Keratinocyte (primary cell): ENCODE data around the gene CENPL. TPM values are rescaled to one million over a fixed set of nuclear protein-coding genes. Genes with fewer than 3 reads are reported as not detected.

Experiments used
- DNase-seq: peaks from one replicate; pipeline ENCODE4 v3.0.0-alpha.2; 2011; ENCODE audit warnings: low read depth, missing footprints, low spot score
- FAIRE-seq: peaks from 2 replicates; lab custom pipeline; 2011; peaks lifted over from hg19 to GRCh38; lab: Jason Lieb, UNC
- H2AFZ ChIP-seq: 2 replicates; pipeline ENCODE4 v1.6.0; 2012; ENCODE audit warnings: low read length, control low read depth, inconsistent platforms; ENCODE audit not compliant: control insufficient read depth
- H3K27ac ChIP-seq: 2 replicates; pipeline ENCODE4 v1.5.1; 2011; ENCODE audit warnings: low read length; ENCODE audit not compliant: control insufficient read depth, insufficient read depth
- H3K27me3 ChIP-seq: 3 replicates; pipeline ENCODE4 v1.6.0; 2011; ENCODE audit warnings: low read length; ENCODE audit not compliant: control insufficient read depth, insufficient read depth; ENCODE audit errors: extremely low read depth
- H3K36me3 ChIP-seq, 2 experiments: 2 replicates in 1 of 2; 3 replicates in 1 of 2; pipeline ENCODE4 v1.5.1; 2011; ENCODE audit warnings: low read length in 2 of 2, mild to moderate bottlenecking in 1 of 2; ENCODE audit not compliant: control insufficient read depth in 2 of 2, insufficient read depth in 2 of 2; ENCODE audit errors: extremely low read depth in 1 of 2
- H3K4me1 ChIP-seq: 3 replicates; pipeline ENCODE4 v1.5.1; 2011; ENCODE audit warnings: low read length; ENCODE audit not compliant: control insufficient read depth, insufficient read depth; ENCODE audit errors: extremely low read depth
- H3K4me2 ChIP-seq: 3 replicates; pipeline ENCODE4 v1.6.0; 2011; ENCODE audit warnings: low read depth, low read length; ENCODE audit not compliant: control insufficient read depth, insufficient read depth; ENCODE audit errors: extremely low read depth
- H3K4me3 ChIP-seq, 3 experiments: fragments of 200-600 bp in 1 of 3; sonication (generic) in 1 of 3; 2 replicates in 2 of 3; 3 replicates in 1 of 3; pipeline ENCODE4 v1.5.1; 2011 to 2016; ENCODE audit warnings: low read length in 3 of 3, mild to moderate bottlenecking in 3 of 3, control low read depth in 2 of 3, inconsistent platforms in 1 of 3, low read depth in 1 of 3, mixed read lengths in 1 of 3, mixed run types in 1 of 3, moderate library complexity in 1 of 3; ENCODE audit not compliant: control insufficient read depth in 2 of 3, insufficient read depth in 2 of 3; ENCODE audit errors: extremely low read depth in 1 of 3
- H3K79me2 ChIP-seq: 2 replicates; pipeline ENCODE4 v1.6.0; 2012; ENCODE audit warnings: low read length; ENCODE audit not compliant: control insufficient read depth, insufficient read depth
- H3K9ac ChIP-seq: 3 replicates; pipeline ENCODE4 v1.6.0; 2011; ENCODE audit warnings: low read length; ENCODE audit not compliant: control insufficient read depth, insufficient read depth; ENCODE audit errors: extremely low read depth
- H3K9me1 ChIP-seq: 3 replicates; pipeline ENCODE4 v1.6.0; 2011; ENCODE audit warnings: low read length; ENCODE audit not compliant: control insufficient read depth, insufficient read depth; ENCODE audit errors: extremely low read depth
- H3K9me3 ChIP-seq: 2 replicates; pipeline ENCODE4 v1.5.1; 2012; ENCODE audit warnings: low read depth, low read length; ENCODE audit not compliant: control insufficient read depth
- H4K20me1 ChIP-seq: 3 replicates; pipeline ENCODE4 v1.6.0; 2011; ENCODE audit warnings: low read length; ENCODE audit not compliant: control insufficient read depth, insufficient read depth; ENCODE audit errors: extremely low read depth
- EZH2 ChIP-seq: IDR thresholded peaks from one replicate; pipeline ENCODE4 v1.6.1; 2012; ENCODE audit warnings: inconsistent platforms, mild to moderate bottlenecking, low read length, moderate library complexity
- dilution Hi-C: fragments of 300-500 bp; cut with MboI; formaldehyde crosslinking; loops from one replicate; pipeline ENCODE4 v1.7.0; 2020; ENCODE audit warnings: low sequenced_read_pairs; ENCODE audit not compliant: extremely low pct_ligation_motif_present
- polyA plus RNA-seq, 5 experiments: library from polyadenylated mRNA; depleted of rRNA in 3 of 5; stranded (reverse) in 3 of 5; stranded (forward) in 1 of 5; unstranded in 1 of 5; fragments of >200 nt; gene quantifications; 1 replicate in 1 of 5; 2 replicates in 3 of 5; 3 replicates in 1 of 5; pipeline versions ENCODE4 v1.2.1 to v1.2.3, GENCODE V29; 2011 to 2012; ENCODE audit warnings: missing spikeins in 2 of 5, low read depth in 1 of 5, low replicate concordance in 1 of 5
- small RNA-seq, 3 experiments: library from RNA; depleted of rRNA; stranded (forward); fragments of <200 nt; gene quantifications; one replicate each; pipeline ENCODE3, GENCODE V24; 2012; ENCODE audit warnings: low read depth in 3 of 3, low replicate concordance in 1 of 3; ENCODE audit not compliant: insufficient read length in 3 of 3
- TF ChIP-seq, protein P1 (sequence below), 3 experiments: IDR thresholded peaks in 1 of 3; conservative IDR thresholded peaks in 1 of 3; optimal IDR thresholded peaks in 1 of 3; 2 replicates in 2 of 3; 3 replicates in 1 of 3; pipeline versions ENCODE3 to v1.5.1; 2011; ENCODE audit warnings: low read length in 3 of 3, mild to moderate bottlenecking in 3 of 3, moderate library complexity in 2 of 3, control low read depth in 1 of 3, inconsistent platforms in 1 of 3; ENCODE audit not compliant: insufficient read depth in 2 of 3; ENCODE audit errors: extremely low read depth in 1 of 3

CENPL gene
- polyA plus RNA-seq, 1 donor (not counting 4 experiments of a cell fraction or from before 2014, with no cell fraction given), result 9.4 TPM

DNA sequence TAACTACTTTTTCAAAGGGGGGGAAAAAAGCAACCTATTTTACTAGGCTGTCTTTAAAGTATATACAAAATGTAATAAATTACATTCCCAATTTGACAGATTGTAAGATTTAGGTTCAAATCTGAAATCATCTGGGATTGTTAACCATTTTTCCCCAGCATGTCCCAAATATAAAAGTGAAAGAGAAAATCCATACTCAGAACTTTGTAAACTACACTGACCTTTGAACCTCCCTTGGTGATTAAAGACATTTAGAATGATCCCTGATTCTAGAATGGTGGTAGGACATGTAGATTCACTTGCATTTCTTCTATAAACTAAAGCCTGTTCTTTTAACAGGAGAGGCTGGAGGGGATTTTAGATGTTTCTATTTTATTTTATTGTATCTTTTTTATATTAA is 70.9 kb downstream of the CENPL start:
- Histone ChIP-seq H3K4me2 (no peak overlapping the region), H3K4me1 (peaks cover 1% of the 10 kb centered on the region), H3K9me1 (no peaks in the 10 kb centered on the region), H3K27me3 (no peaks in the 10 kb centered on the region), H2AFZ (no peak overlapping the region), H3K79me2 (no peaks in the 10 kb centered on the region), H3K27ac (no peak overlapping the region), H3K36me3 (peaks cover 5 to 15% of the 10 kb centered on the region in 2 experiments), H3K4me3 (no peak overlapping the region), H3K9ac (no peak overlapping the region), H4K20me1 (no peaks in the 10 kb centered on the region), H3K9me3 (no peaks in the 10 kb centered on the region)
- FAIRE-seq (no peak), DNase-seq (no peak)
- TF ChIP-seq, protein P1, sequence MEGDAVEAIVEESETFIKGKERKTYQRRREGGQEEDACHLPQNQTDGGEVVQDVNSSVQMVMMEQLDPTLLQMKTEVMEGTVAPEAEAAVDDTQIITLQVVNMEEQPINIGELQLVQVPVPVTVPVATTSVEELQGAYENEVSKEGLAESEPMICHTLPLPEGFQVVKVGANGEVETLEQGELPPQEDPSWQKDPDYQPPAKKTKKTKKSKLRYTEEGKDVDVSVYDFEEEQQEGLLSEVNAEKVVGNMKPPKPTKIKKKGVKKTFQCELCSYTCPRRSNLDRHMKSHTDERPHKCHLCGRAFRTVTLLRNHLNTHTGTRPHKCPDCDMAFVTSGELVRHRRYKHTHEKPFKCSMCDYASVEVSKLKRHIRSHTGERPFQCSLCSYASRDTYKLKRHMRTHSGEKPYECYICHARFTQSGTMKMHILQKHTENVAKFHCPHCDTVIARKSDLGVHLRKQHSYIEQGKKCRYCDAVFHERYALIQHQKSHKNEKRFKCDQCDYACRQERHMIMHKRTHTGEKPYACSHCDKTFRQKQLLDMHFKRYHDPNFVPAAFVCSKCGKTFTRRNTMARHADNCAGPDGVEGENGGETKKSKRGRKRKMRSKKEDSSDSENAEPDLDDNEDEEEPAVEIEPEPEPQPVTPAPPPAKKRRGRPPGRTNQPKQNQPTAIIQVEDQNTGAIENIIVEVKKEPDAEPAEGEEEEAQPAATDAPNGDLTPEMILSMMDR (optimal IDR thresholded peaks at IDR 0.05 in 1 of 3, IDR thresholded peaks at IDR 0.05 in 1 of 3, conservative IDR thresholded peaks at IDR 0.05 in 1 of 3; ENCODE audit: extremely low read depth in 1 of 3, insufficient read depth in 2 of 3, low read length in 3 of 3), result no peak
- no peak for TF ChIP-seq EZH2
- dilution Hi-C loops, result no loop called here

Small RNA genes within 50 kb of the gene (small RNA-seq; reads per million reads assigned to genes)
- gene RF00019, result 0 reads per million in 3 experiments

Other genes with a start within 250 kb of the CENPL start
- not detected in 3 replicates for gene SLC9C2, start 221.8 kb downstream of the CENPL start, polyA plus RNA-seq
- gene TEX50, start 189.5 kb downstream of the CENPL start, polyA plus RNA-seq, result not detected in 3 replicates
- 0.11 to 0.18 TPM (median 0.15 TPM) in 3 replicates for gene ANKRD45, start 155.0 kb downstream of the CENPL start, polyA plus RNA-seq
- 12.9 to 17.4 TPM (median 16.6 TPM) in 3 replicates for gene KLHL20, start 109.9 kb downstream of the CENPL start, polyA plus RNA-seq
- 27.6 to 36.4 TPM (median 33.4 TPM) in 3 replicates for gene DARS2, start 210 bp downstream of the CENPL start, polyA plus RNA-seq
- gene GAS5, start 43.1 kb upstream of the CENPL start, polyA plus RNA-seq, result 738 to 1,196 TPM (median 976 TPM) in 3 replicates
- 1.4 to 1.8 TPM (median 1.7 TPM) in 3 replicates for gene ZBTB37, start 43.5 kb upstream of the CENPL start, polyA plus RNA-seq
- gene SERPINC1, start 92.4 kb upstream of the CENPL start, polyA plus RNA-seq, result 0.14 to 0.26 TPM (median 0.18 TPM) in 3 replicates
- gene RC3H1, start 197.5 kb upstream of the CENPL start, polyA plus RNA-seq, result 10.0 to 12.4 TPM (median 10.4 TPM) in 3 replicates